ENCODE results near the gene KCND3.

DNA sequence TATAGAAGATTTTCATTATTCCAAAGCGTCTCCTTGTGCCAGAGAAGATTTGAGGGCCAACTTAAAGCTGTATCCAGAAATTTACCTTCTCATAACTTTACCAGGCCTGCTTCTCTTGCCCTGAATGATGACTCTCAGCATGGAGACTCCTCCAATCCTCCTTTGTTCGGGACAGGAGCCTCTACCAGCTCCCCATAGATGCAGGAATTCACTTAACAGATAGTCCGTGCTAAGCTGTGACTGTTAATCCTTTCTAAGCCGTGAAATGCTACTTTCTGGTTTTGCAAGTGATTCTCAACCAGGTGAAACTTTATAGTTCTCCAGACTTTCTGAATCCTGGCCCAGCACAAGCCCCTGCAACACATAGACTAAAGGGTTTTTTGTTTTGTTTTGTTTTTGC, 31.8 kb upstream of the KCND3 start:
- TF ChIP-seq, protein P1, sequence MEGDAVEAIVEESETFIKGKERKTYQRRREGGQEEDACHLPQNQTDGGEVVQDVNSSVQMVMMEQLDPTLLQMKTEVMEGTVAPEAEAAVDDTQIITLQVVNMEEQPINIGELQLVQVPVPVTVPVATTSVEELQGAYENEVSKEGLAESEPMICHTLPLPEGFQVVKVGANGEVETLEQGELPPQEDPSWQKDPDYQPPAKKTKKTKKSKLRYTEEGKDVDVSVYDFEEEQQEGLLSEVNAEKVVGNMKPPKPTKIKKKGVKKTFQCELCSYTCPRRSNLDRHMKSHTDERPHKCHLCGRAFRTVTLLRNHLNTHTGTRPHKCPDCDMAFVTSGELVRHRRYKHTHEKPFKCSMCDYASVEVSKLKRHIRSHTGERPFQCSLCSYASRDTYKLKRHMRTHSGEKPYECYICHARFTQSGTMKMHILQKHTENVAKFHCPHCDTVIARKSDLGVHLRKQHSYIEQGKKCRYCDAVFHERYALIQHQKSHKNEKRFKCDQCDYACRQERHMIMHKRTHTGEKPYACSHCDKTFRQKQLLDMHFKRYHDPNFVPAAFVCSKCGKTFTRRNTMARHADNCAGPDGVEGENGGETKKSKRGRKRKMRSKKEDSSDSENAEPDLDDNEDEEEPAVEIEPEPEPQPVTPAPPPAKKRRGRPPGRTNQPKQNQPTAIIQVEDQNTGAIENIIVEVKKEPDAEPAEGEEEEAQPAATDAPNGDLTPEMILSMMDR (IDR thresholded peaks at IDR 0.05): no peak
- no peak for TF ChIP-seq POLR2A (IDR thresholded peaks at IDR 0.05)
- no peak for TF ChIP-seq POLR2AphosphoS5 (IDR thresholded peaks at IDR 0.05)
- TF ChIP-seq EP300 (IDR thresholded peaks at IDR 0.05; ENCODE audit: low read depth): no peak
